ENCODE measurements around the gene PADI3.

GRCh38 chr1:17308593-17308992 is 59.7 kb downstream of the PADI3 start:
- no peak for TF ChIP-seq CTCF (IDR thresholded peaks at IDR 0.05)
- no peak for TF ChIP-seq POLR2A (IDR thresholded peaks at IDR 0.05)

Data from Peyer's patch (tissue), 4 donors.